Measurements from ENCODE around the gene AGBL1.

Gene AGBL1

DNA sequence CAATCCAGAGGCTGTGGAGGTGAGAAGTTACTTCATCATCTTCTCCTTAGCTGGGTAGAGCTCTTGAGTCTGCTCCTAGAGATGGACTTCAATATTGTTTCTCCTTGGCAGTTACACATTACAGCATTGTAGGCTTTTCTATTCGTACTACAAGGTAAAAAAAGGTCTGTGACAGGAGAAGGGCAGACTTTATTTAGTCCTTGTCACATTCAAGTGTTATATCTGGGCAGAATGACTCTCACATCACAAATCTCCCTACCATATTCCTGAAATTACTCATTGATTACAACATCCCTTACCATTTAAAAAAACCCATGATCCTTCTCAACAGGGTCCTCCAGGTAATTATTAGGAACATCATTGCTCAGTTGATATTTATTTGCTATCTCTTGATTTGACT is 75.0 kb downstream of the AGBL1 start:
- no peak overlapping the region for H3K4ac ChIP-seq (ENCODE audit: low read length)
- H2AK5ac ChIP-seq (ENCODE audit: low read depth, low read length), result no peak overlapping the region
- no peaks in the 10 kb centered on the region for H3K36me3 ChIP-seq (replicated peaks in 1 of 2; ENCODE audit: control insufficient read depth in 2 of 2, insufficient read depth in 2 of 2, low read length in 2 of 2)
- H3K14ac ChIP-seq (ENCODE audit: low read length), result no peak overlapping the region
- H2BK12ac ChIP-seq (ENCODE audit: low read length), result no peak overlapping the region
- no peak overlapping the region for H4K91ac ChIP-seq (ENCODE audit: low read depth, low read length, poor library complexity)
- H2BK120ac ChIP-seq (ENCODE audit: low read depth, low read length), result no peak overlapping the region
- H4K8ac ChIP-seq (ENCODE audit: low read depth, low read length), result no peak overlapping the region
- no peak overlapping the region for H2AFZ ChIP-seq (ENCODE audit: low read length)
- H3K79me1 ChIP-seq (ENCODE audit: low read depth, low read length), result no peaks in the 10 kb centered on the region
- H3K18ac ChIP-seq (ENCODE audit: low read length), result no peak overlapping the region
- no CpG with 5 or more reads among the region's 1 CpG for WGBS, 2 donors (ENCODE audit: extremely low coverage in 2 of 2, insufficient read length in 2 of 2, insufficient replicate concordance in 1 of 2)
- no peak overlapping the region for H2BK15ac ChIP-seq (ENCODE audit: low read length)
- no peak overlapping the region for H3K27ac ChIP-seq (replicated peaks; ENCODE audit: low read length)
- H3K23ac ChIP-seq (ENCODE audit: low read depth, low read length, poor library complexity), result no peak overlapping the region
- no peak for DNase-seq (ENCODE audit: low spot score)
- no peaks in the 10 kb centered on the region for H3K4me1 ChIP-seq (ENCODE audit: control insufficient read depth in 2 of 2, insufficient read depth in 1 of 2, low read depth in 1 of 2, low read length in 2 of 2)
- H3K4me3 ChIP-seq (ENCODE audit: low read length in 2 of 2), result no peak overlapping the region
- H3K9ac ChIP-seq (ENCODE audit: low read depth, low read length, poor library complexity), result no peak overlapping the region
- no peak overlapping the region for H2BK5ac ChIP-seq (ENCODE audit: low read length)
- no peaks in the 10 kb centered on the region for H3K27me3 ChIP-seq (ENCODE audit: control insufficient read depth in 3 of 3, insufficient read depth in 3 of 3, low read depth in 1 of 3, low read length in 3 of 3)
- no peak overlapping the region for H3K4me2 ChIP-seq (ENCODE audit: insufficient read depth, low read length, poor library complexity, severe bottlenecking)
- no peaks in the 10 kb centered on the region for H3K9me3 ChIP-seq (replicated peaks in 1 of 2; ENCODE audit: control insufficient read depth in 2 of 2, insufficient read depth in 1 of 2, low read depth in 1 of 2, low read length in 2 of 2)

DNA sequence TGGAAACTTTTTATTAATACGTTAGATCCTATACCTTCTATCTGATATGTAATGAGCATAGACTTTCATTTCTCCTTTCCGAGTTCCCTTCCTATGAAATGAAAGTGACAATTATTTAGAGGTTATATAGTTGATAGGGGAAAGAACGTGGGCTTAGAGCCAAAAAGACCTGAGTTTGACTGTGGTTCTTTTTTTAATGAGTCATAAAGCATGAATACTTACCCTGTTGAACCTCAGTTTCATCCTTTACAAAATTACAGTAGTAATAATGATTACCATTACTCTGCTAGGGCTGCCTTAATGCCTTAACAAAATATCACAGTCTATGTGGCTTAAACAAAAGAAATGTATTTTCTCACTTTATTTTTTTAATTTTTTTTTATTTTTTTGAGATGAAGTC is 75.9 kb downstream of the AGBL1 start:
- Histone ChIP-seq H3K27me3 (ENCODE audit: control insufficient read depth in 3 of 3, insufficient read depth in 3 of 3, low read depth in 1 of 3, low read length in 3 of 3) (no peaks in the 10 kb centered on the region), H2BK12ac (ENCODE audit: low read length) (no peak overlapping the region), H3K9ac (ENCODE audit: low read depth, low read length, poor library complexity) (no peak overlapping the region), H3K4me2 (ENCODE audit: insufficient read depth, low read length, poor library complexity, severe bottlenecking) (no peak overlapping the region), H2BK15ac (ENCODE audit: low read length) (no peak overlapping the region), H3K23ac (ENCODE audit: low read depth, low read length, poor library complexity) (no peak overlapping the region), H3K18ac (ENCODE audit: low read length) (no peak overlapping the region), H3K9me3 (replicated peaks in 1 of 2; ENCODE audit: control insufficient read depth in 2 of 2, insufficient read depth in 1 of 2, low read depth in 1 of 2, low read length in 2 of 2) (no peaks in the 10 kb centered on the region), H3K4me1 (ENCODE audit: control insufficient read depth in 2 of 2, insufficient read depth in 1 of 2, low read depth in 1 of 2, low read length in 2 of 2) (no peaks in the 10 kb centered on the region), H4K91ac (ENCODE audit: low read depth, low read length, poor library complexity) (no peak overlapping the region), H2BK5ac (ENCODE audit: low read length) (no peak overlapping the region), H2AK5ac (ENCODE audit: low read depth, low read length) (no peak overlapping the region), H2BK120ac (ENCODE audit: low read depth, low read length) (no peak overlapping the region), H2AFZ (ENCODE audit: low read length) (no peak overlapping the region), H3K27ac (replicated peaks; ENCODE audit: low read length) (no peak overlapping the region), H3K4me3 (ENCODE audit: low read length in 2 of 2) (no peak overlapping the region), H3K14ac (ENCODE audit: low read length) (no peak overlapping the region), H4K8ac (ENCODE audit: low read depth, low read length) (no peak overlapping the region), H3K79me1 (ENCODE audit: low read depth, low read length) (no peaks in the 10 kb centered on the region), H3K4ac (ENCODE audit: low read length) (no peak overlapping the region), H3K36me3 (replicated peaks in 1 of 2; ENCODE audit: control insufficient read depth in 2 of 2, insufficient read depth in 2 of 2, low read length in 2 of 2) (no peaks in the 10 kb centered on the region)
- whole genome bisulfite sequencing, 2 donors (ENCODE audit: extremely low coverage in 2 of 2, insufficient read length in 2 of 2, insufficient replicate concordance in 1 of 2), result no CpG with 5 or more reads among the region's 3 CpGs
- no peak for DNase-seq (ENCODE audit: low spot score)

DNA sequence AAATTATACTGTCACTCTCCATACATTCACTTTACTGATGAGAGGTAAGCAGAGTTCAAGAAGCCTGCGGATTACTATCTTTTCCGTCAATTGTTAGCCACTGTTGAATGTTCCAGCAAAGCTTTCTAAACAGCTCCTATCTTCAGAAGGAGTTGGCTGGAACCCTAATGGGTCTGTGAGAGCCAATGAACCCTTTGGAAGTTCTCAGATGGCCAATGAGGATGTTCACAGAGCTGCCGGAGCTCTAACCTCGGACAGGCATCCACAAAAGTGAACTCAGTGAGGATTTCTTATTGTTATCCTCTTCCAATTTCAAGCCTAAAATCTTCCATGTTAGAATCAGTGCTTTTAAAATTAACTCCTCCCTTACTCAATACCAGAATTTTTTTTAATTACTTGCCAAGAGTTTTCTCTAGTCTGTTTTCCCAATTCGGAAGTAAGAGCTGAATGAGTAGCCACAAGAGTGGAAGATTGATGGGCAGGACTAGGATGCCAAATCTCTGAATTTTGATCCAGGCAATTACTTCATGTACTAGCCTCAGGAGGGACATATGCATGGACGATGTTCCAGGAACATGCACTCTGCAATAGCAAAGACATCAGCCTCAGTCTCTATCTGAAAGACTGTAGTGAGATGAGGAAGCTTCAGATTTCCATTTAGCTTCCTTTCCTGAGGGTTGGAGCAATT is 78.1 kb downstream of the AGBL1 start:
- H3K4me2 ChIP-seq (ENCODE audit: insufficient read depth, low read length, poor library complexity, severe bottlenecking), result no peak overlapping the region
- H3K79me1 ChIP-seq (ENCODE audit: low read depth, low read length), result no peaks in the 10 kb centered on the region
- no peaks in the 10 kb centered on the region for H3K36me3 ChIP-seq (replicated peaks in 1 of 2; ENCODE audit: control insufficient read depth in 2 of 2, insufficient read depth in 2 of 2, low read length in 2 of 2)
- H4K8ac ChIP-seq (ENCODE audit: low read depth, low read length), result no peak overlapping the region
- no peak overlapping the region for H3K23ac ChIP-seq (ENCODE audit: low read depth, low read length, poor library complexity)
- H2BK5ac ChIP-seq (ENCODE audit: low read length), result no peak overlapping the region
- no CpG with 5 or more reads among the region's 6 CpGs for WGBS, 2 donors (ENCODE audit: extremely low coverage in 2 of 2, insufficient read length in 2 of 2, insufficient replicate concordance in 1 of 2)
- H4K91ac ChIP-seq (ENCODE audit: low read depth, low read length, poor library complexity), result no peak overlapping the region
- H3K14ac ChIP-seq (ENCODE audit: low read length), result no peak overlapping the region
- H3K4me3 ChIP-seq (ENCODE audit: low read length in 2 of 2), result no peak overlapping the region
- no peak overlapping the region for H3K27ac ChIP-seq (replicated peaks; ENCODE audit: low read length)
- no peak overlapping the region for H3K9ac ChIP-seq (ENCODE audit: low read depth, low read length, poor library complexity)
- no peak overlapping the region for H2BK120ac ChIP-seq (ENCODE audit: low read depth, low read length)
- no peak overlapping the region for H2BK12ac ChIP-seq (ENCODE audit: low read length)
- H2BK15ac ChIP-seq (ENCODE audit: low read length), result no peak overlapping the region
- H3K9me3 ChIP-seq (replicated peaks in 1 of 2; ENCODE audit: control insufficient read depth in 2 of 2, insufficient read depth in 1 of 2, low read depth in 1 of 2, low read length in 2 of 2), result no peaks in the 10 kb centered on the region
- no peak overlapping the region for H2AK5ac ChIP-seq (ENCODE audit: low read depth, low read length)
- H3K4me1 ChIP-seq (ENCODE audit: control insufficient read depth in 2 of 2, insufficient read depth in 1 of 2, low read depth in 1 of 2, low read length in 2 of 2), result no peaks in the 10 kb centered on the region
- no peaks in the 10 kb centered on the region for H3K27me3 ChIP-seq (ENCODE audit: control insufficient read depth in 3 of 3, insufficient read depth in 3 of 3, low read depth in 1 of 3, low read length in 3 of 3)
- H2AFZ ChIP-seq (ENCODE audit: low read length), result no peak overlapping the region
- H3K18ac ChIP-seq (ENCODE audit: low read length), result no peak overlapping the region
- no peak overlapping the region for H3K4ac ChIP-seq (ENCODE audit: low read length)
- no peak for DNase-seq (ENCODE audit: low spot score)

DNA sequence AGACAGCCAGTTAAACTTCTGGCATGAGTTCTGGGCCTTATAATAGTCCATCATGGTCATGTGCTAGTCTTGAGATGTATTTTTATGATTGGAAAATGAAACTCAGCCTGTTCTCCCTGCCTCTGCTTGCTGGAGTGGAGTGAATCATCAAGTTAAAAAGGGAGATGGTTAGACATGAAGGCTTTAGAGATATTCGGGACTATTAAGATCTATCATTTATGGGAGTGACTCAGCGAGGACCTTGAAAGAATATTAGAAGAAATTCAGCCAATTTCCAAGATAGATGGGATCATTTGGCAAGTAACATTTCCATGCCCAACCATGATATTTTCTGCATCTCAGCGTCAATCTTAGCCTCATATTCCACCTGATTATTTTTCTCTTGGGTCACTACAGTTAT is 79.8 kb downstream of the AGBL1 start:
- no peak overlapping the region for H4K91ac ChIP-seq (ENCODE audit: low read depth, low read length, poor library complexity)
- no peak overlapping the region for H3K9ac ChIP-seq (ENCODE audit: low read depth, low read length, poor library complexity)
- H3K36me3 ChIP-seq (replicated peaks in 1 of 2; ENCODE audit: control insufficient read depth in 2 of 2, insufficient read depth in 2 of 2, low read length in 2 of 2), result no peaks in the 10 kb centered on the region
- H3K27me3 ChIP-seq (ENCODE audit: control insufficient read depth in 3 of 3, insufficient read depth in 3 of 3, low read depth in 1 of 3, low read length in 3 of 3), result no peaks in the 10 kb centered on the region
- H3K18ac ChIP-seq (ENCODE audit: low read length), result no peak overlapping the region
- H2BK120ac ChIP-seq (ENCODE audit: low read depth, low read length), result no peak overlapping the region
- no peak overlapping the region for H2BK15ac ChIP-seq (ENCODE audit: low read length)
- no peak overlapping the region for H4K8ac ChIP-seq (ENCODE audit: low read depth, low read length)
- no peak overlapping the region for H3K14ac ChIP-seq (ENCODE audit: low read length)
- WGBS, 2 donors (ENCODE audit: extremely low coverage in 2 of 2, insufficient read length in 2 of 2, insufficient replicate concordance in 1 of 2), result no CpG with 5 or more reads among the region's 3 CpGs
- no peak overlapping the region for H3K23ac ChIP-seq (ENCODE audit: low read depth, low read length, poor library complexity)
- no peak overlapping the region for H2BK12ac ChIP-seq (ENCODE audit: low read length)
- H3K4ac ChIP-seq (ENCODE audit: low read length), result no peak overlapping the region
- H3K4me1 ChIP-seq (ENCODE audit: control insufficient read depth in 2 of 2, insufficient read depth in 1 of 2, low read depth in 1 of 2, low read length in 2 of 2), result no peaks in the 10 kb centered on the region
- no peaks in the 10 kb centered on the region for H3K9me3 ChIP-seq (replicated peaks in 1 of 2; ENCODE audit: control insufficient read depth in 2 of 2, insufficient read depth in 1 of 2, low read depth in 1 of 2, low read length in 2 of 2)
- no peak overlapping the region for H2AK5ac ChIP-seq (ENCODE audit: low read depth, low read length)
- no peak overlapping the region for H2AFZ ChIP-seq (ENCODE audit: low read length)
- H3K79me1 ChIP-seq (ENCODE audit: low read depth, low read length), result no peaks in the 10 kb centered on the region
- no peak overlapping the region for H2BK5ac ChIP-seq (ENCODE audit: low read length)
- no peak overlapping the region for H3K27ac ChIP-seq (replicated peaks; ENCODE audit: low read length)
- DNase-seq (ENCODE audit: low spot score), result no peak
- H3K4me3 ChIP-seq (ENCODE audit: low read length in 2 of 2), result no peak overlapping the region
- no peak overlapping the region for H3K4me2 ChIP-seq (ENCODE audit: insufficient read depth, low read length, poor library complexity, severe bottlenecking)
